ENCODE results near the gene EIF5A2.

The EIF5A2 gene

DNA sequence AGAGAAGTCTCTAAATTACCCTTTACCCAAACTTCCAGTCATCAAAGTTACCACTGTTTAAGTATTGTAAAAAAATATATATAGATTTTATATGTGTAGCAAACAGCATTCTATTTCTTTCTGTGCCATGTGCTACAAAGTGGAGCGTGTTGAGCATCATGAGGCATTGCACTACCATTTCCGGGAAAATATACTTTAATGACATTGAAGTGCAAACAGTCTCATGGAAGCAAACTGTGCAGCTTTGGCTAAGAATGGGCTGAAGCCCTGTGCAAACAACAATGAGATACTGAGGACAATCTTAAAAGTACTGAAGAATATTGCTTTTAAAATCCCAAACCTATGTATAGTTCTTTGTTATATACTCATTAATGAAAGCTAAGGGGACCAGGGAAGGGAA lies 31.9 kb downstream of the EIF5A2 start:
- no peak overlapping the region for H3K27ac ChIP-seq
- no peaks in the 10 kb centered on the region for H3K36me3 ChIP-seq (ENCODE audit: insufficient read depth)
- no peak overlapping the region for H2AFZ ChIP-seq (ENCODE audit: low read depth)
- no peaks in the 10 kb centered on the region for H3K79me2 ChIP-seq (ENCODE audit: insufficient read depth, low read depth)
- no peak overlapping the region for H3K4me3 ChIP-seq (IDR thresholded peaks at IDR 0.05; ENCODE audit: insufficient read depth, low read depth, low read length)
- no peak overlapping the region for H3K9ac ChIP-seq
- TF ChIP-seq, protein P1, sequence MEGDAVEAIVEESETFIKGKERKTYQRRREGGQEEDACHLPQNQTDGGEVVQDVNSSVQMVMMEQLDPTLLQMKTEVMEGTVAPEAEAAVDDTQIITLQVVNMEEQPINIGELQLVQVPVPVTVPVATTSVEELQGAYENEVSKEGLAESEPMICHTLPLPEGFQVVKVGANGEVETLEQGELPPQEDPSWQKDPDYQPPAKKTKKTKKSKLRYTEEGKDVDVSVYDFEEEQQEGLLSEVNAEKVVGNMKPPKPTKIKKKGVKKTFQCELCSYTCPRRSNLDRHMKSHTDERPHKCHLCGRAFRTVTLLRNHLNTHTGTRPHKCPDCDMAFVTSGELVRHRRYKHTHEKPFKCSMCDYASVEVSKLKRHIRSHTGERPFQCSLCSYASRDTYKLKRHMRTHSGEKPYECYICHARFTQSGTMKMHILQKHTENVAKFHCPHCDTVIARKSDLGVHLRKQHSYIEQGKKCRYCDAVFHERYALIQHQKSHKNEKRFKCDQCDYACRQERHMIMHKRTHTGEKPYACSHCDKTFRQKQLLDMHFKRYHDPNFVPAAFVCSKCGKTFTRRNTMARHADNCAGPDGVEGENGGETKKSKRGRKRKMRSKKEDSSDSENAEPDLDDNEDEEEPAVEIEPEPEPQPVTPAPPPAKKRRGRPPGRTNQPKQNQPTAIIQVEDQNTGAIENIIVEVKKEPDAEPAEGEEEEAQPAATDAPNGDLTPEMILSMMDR (conservative IDR thresholded peaks at IDR 0.05; ENCODE audit: low read depth, low read length) = no peak
- no peaks in the 10 kb centered on the region for H3K4me1 ChIP-seq (ENCODE audit: low read depth, poor library complexity, severe bottlenecking)
- no peaks in the 10 kb centered on the region for H4K20me1 ChIP-seq (ENCODE audit: insufficient read depth)
- no peak overlapping the region for H3K4me2 ChIP-seq
- H3K27me3 ChIP-seq (ENCODE audit: insufficient read depth, low read depth) = no peaks in the 10 kb centered on the region

DNA sequence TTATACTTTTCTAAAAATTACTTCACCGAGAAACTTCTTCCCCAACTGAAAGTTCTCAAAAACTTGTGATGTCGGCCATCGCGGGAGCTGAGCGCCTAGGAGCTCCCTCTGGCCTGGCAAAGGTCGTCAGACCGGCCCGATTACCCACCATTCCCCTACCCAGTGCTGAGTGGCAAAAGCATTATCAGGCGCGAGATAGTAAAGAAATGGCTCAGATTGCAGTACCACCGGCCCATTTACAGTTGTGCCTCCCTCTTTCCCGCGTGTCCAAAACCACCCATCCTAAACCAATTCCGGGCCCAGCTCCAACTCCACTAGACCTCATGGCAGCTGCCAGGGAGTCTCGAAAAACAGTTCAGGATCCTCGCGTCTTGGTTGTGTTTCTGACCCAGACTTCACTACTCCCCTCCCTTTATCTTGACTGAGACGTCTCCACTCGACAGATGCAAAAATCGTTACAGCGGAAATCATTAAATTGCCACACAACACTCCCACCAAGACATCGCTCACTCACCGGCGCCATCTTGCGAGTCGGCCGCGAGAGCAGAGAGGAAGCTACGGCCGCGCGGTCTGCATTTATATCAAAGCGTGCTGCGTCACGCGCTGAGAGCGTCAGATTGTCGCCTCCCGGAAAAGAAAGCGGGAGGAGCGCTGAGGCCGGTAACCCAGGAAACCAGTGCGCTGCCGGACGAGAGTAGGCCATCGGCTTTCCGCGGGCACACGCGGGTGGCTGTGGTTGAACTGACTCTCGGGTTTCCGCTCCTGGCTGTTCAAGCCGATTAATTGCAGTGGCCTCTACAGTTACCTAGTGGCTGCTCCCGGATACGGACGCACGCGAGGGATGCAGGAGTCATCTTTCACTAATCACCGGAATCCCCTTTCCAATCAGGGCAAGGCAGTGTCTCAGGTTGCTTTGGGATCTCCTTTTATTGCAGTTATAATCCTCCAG lies 38.5 kb downstream of the EIF5A2 start, which contains the start of gene RPL22L1:
Gene RPL22L1 (minus strand): TSS at position 551 of the 949 bp plus-strand sequence. CDS start 28 bp downstream, at position 523.
- Histone ChIP-seq H3K4me2 (peak within 1 kb of the TSS; percentile 77), H2AFZ (ENCODE audit: low read depth) (peak within 1 kb of the TSS; percentile 67), H3K27me3 (ENCODE audit: insufficient read depth, low read depth) (no peaks in the 10 kb centered on the region), H3K4me1 (ENCODE audit: low read depth, poor library complexity, severe bottlenecking) (peaks cover 20% of the 10 kb centered on the region), H4K20me1 (ENCODE audit: insufficient read depth) (peaks cover 5% of the 10 kb centered on the region; the same call in 1 of the 2 replicates), H3K9ac (peak within 1 kb of the TSS; percentile 94), H3K4me3 (IDR thresholded peaks at IDR 0.05; ENCODE audit: insufficient read depth, low read depth, low read length) (peak within 1 kb of the TSS; percentile 56), H3K27ac (peak within 1 kb of the TSS; percentile 85), H3K79me2 (ENCODE audit: insufficient read depth, low read depth) (peaks cover 28% of the 10 kb centered on the region), H3K36me3 (ENCODE audit: insufficient read depth) (peaks cover 19% of the 10 kb centered on the region)
- TF ChIP-seq, protein P1 (conservative IDR thresholded peaks at IDR 0.05; ENCODE audit: low read depth, low read length) = peak; percentile 41

DNA sequence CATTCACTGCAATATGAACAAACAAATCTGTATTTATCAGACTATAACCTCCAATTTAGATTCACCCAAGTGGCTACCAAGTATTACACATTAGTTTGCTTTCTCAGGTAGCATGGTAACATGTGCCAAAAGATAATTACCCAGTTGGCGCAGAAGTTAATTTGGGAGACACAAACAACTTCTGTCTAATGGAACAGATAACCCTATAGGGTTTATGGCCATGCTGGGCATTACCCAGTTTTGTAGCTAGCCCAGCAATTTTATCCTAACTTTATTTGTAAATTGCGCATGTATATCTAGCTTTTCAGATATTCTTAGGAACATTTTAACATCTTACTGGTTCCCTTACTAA lies 39.2 kb downstream of the EIF5A2 start:
- H4K20me1 ChIP-seq (ENCODE audit: insufficient read depth) = peaks cover 5% of the 10 kb centered on the region; the same call in 1 of the 2 replicates
- peaks cover 28% of the 10 kb centered on the region for H3K79me2 ChIP-seq (ENCODE audit: insufficient read depth, low read depth)
- H3K36me3 ChIP-seq (ENCODE audit: insufficient read depth) = peaks cover 19% of the 10 kb centered on the region
- peak overlapping the region; percentile 56 for H3K4me3 ChIP-seq (IDR thresholded peaks at IDR 0.05; ENCODE audit: insufficient read depth, low read depth, low read length)
- TF ChIP-seq, protein P1 (conservative IDR thresholded peaks at IDR 0.05; ENCODE audit: low read depth, low read length) = no peak
- H3K27ac ChIP-seq = peak overlapping the region; percentile 85
- peak overlapping the region; percentile 67 for H2AFZ ChIP-seq (ENCODE audit: low read depth)
- peak overlapping the region; percentile 77 for H3K4me2 ChIP-seq
- H3K9ac ChIP-seq = peak overlapping the region; percentile 94
- H3K4me1 ChIP-seq (ENCODE audit: low read depth, poor library complexity, severe bottlenecking) = peaks cover 20% of the 10 kb centered on the region
- H3K27me3 ChIP-seq (ENCODE audit: insufficient read depth, low read depth) = no peaks in the 10 kb centered on the region

DNA sequence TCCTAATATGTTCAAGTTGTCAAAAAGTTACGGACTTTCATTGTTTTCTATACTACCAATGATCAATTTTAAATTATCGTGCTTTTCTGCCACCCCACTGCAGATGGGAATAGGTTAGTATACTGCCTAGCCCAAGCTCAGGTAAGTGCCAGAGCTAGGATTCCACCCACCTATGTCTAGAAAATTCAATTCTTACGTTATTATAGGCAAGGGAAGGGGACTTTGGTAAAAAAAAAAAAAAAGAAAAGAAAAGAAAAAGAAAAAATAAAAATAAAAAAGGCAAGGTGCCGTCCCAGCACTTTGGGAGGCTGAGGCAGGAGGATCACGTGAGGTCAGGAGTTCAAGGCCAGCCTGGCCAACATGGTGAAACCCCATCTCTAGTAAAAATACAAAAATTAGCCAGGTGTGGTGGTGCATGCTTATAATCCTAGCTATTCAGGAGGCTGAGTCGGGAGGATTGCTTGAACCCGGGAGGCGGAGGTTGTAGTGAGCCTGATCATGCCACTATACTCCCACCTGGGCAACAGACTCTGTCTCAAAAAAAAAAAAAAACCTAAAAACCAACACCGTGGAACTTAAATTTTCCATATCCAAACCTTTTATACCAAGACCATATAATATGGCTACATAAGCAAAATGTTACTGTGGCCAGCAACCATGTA lies 39.7 kb downstream of the EIF5A2 start:
- Histone ChIP-seq H4K20me1 (ENCODE audit: insufficient read depth) (peaks cover 5% of the 10 kb centered on the region; the same call in 1 of the 2 replicates), H3K27me3 (ENCODE audit: insufficient read depth, low read depth) (no peaks in the 10 kb centered on the region), H3K27ac (peak overlapping the region; percentile 85), H2AFZ (ENCODE audit: low read depth) (no peak overlapping the region), H3K79me2 (ENCODE audit: insufficient read depth, low read depth) (peaks cover 28% of the 10 kb centered on the region), H3K4me2 (peak overlapping the region; percentile 77), H3K9ac (peak overlapping the region; percentile 94), H3K4me1 (ENCODE audit: low read depth, poor library complexity, severe bottlenecking) (peaks cover 20% of the 10 kb centered on the region), H3K4me3 (IDR thresholded peaks at IDR 0.05; ENCODE audit: insufficient read depth, low read depth, low read length) (peak overlapping the region; percentile 56), H3K36me3 (ENCODE audit: insufficient read depth) (peaks cover 19% of the 10 kb centered on the region)
- TF ChIP-seq, protein P1 (conservative IDR thresholded peaks at IDR 0.05; ENCODE audit: low read depth, low read length) = no peak
